Esophagus squamous epithelium (tissue), 5 donors: Measurements from ENCODE around the gene STX1A. TPM values are rescaled to one million over a fixed set of nuclear protein-coding genes. Genes with fewer than 3 reads are reported as not detected.

Experiments
- DNase-seq: peaks from one replicate; lab custom pipeline; 2025; lab: John Stamatoyannopoulos, UW
- H3K27ac ChIP-seq, 4 donors: fragments of 200-600 bp; sonication (generic); one replicate each; pipeline ENCODE4 v1.5.1; 2016 to 2019; ENCODE audit warnings: mild to moderate bottlenecking in 1 of 4
- H3K27me3 ChIP-seq, 4 donors: fragments of 200-600 bp; sonication (generic); 1 replicate in 3 of 4; 2 replicates in 1 of 4; pipeline versions ENCODE4 v1.5.1 to v1.6.0; 2017 to 2021; ENCODE audit warnings: antibody characterized with exemption in 1 of 4
- H3K36me3 ChIP-seq, 3 donors: fragments of 200-600 bp; sonication (generic); one replicate each; pipeline ENCODE4 v1.5.1; 2016 to 2019
- H3K4me1 ChIP-seq, 3 donors: fragments of 200-600 bp; sonication (generic); one replicate each; pipeline ENCODE4 v1.5.1; 2017 to 2019
- H3K4me3 ChIP-seq, 4 donors: fragments of 200-600 bp; sonication (generic); 1 replicate in 3 of 4; 2 replicates in 1 of 4; pipeline ENCODE4 v1.5.1; 2016 to 2019; ENCODE audit warnings: mild to moderate bottlenecking in 2 of 4, moderate library complexity in 1 of 4
- H3K9me3 ChIP-seq, 3 donors: fragments of 200-600 bp; sonication (generic); one replicate each; pipeline ENCODE4 v1.5.1; 2016 to 2019
- CTCF ChIP-seq, 6 experiments: fragments of 450-650 bp in 4 of 6; fragments of 200-600 bp in 2 of 6; sonication (generic) in 2 of 6; IDR thresholded peaks; one replicate each; pipeline ENCODE4 v1.5.1; 2016 to 2019; ENCODE audit warnings: antibody characterized with exemption in 6 of 6, mild to moderate bottlenecking in 4 of 6, moderate library complexity in 4 of 6
- POLR2A ChIP-seq, 4 donors: fragments of 450-650 bp; IDR thresholded peaks; one replicate each; pipeline ENCODE4 v1.6.1; 2017; ENCODE audit warnings: antibody characterized with exemption in 4 of 4, mild to moderate bottlenecking in 4 of 4, moderate library complexity in 3 of 4
- WGBS, 2 donors: methylation state at CpG; one replicate each; pipeline ENCODE4 v1.1.5; 2018; 5-methylcytosine and 5-hydroxymethylcytosine counted together
- intact Hi-C: fragments of 100-400 bp; cut with DNase I; formaldehyde crosslinking; loops from one replicate; pipeline ENCODE4 v1.15.0; 2022
- total RNA-seq, 4 donors: library from RNA; depleted of rRNA; stranded (reverse); fragments of >200 nt; gene quantifications; one replicate each; pipeline ENCODE4 v1.1.0, GENCODE V29; 2016
- donor health status: DM: yes; HTN: yes; CAD: no.

The STX1A gene
- total RNA-seq, 4 donors from 2014 or later, result 0.94 to 4.0 (median 1.8) TPM

- no peak for TF ChIP-seq CTCF (IDR thresholded peaks at IDR 0.05)
- no peak for TF ChIP-seq POLR2A (IDR thresholded peaks at IDR 0.05)
- WGBS, 2 donors, result 69 to 90% methylated on average over 2 to 7 of the region's 14 CpGs
- no peak overlapping the region for H3K27ac ChIP-seq
- no peaks in the 10 kb centered on the region for H3K27me3 ChIP-seq
- intact Hi-C loops, result loop anchor here (10.0 kb wide), 1 partner anchor 118 kb away; no protein-coding TSS in a partner anchor
- H3K4me1 ChIP-seq, result peaks cover under 1 to 51% (median 17%) of the 10 kb centered on the region in 3 donors
- H3K4me3 ChIP-seq, result no peak overlapping the region
- no peaks in the 10 kb centered on the region for H3K9me3 ChIP-seq
- H3K36me3 ChIP-seq, result peaks cover 0 to 23% (median 7%) of the 10 kb centered on the region in 3 donors
- no peak for DNase-seq
These were observed 17.4 kb upstream of the STX1A start for GRCh38 chr7:73736885-73737284.

- DNase-seq, result no peak
- Histone ChIP-seq H3K4me1 (peaks cover 0 to 41% (median 17%) of the 10 kb centered on the region in 3 donors), H3K27me3 (no peaks in the 10 kb centered on the region), H3K36me3 (peaks cover 0 to 23% (median 7%) of the 10 kb centered on the region in 3 donors), H3K27ac (peak overlapping the region; percentile 52 to 84 (median 66)), H3K9me3 (no peaks in the 10 kb centered on the region), H3K4me3 (no peak overlapping the region)
- intact Hi-C loops, result loop anchor here (10.0 kb wide), 1 partner anchor 119 kb away; no protein-coding TSS in a partner anchor
- 93 to 100% methylated on average over 1 to 6 of the region's 8 CpGs for WGBS, 2 donors
- TF ChIP-seq CTCF (IDR thresholded peaks at IDR 0.05), result no peak
- TF ChIP-seq POLR2A (IDR thresholded peaks at IDR 0.05), result no peak
These were observed 16.0 kb upstream of the STX1A start for GRCh38 chr7:73735528-73735905.

GRCh38 chr7:73734619-73735527 is 15.4 kb upstream of the STX1A start:
- H3K36me3 ChIP-seq, result peaks cover 0 to 23% (median 7%) of the 10 kb centered on the region in 3 donors
- 33 to 57% methylated on average over 4 to 6 of the region's 16 CpGs for WGBS, 2 donors

GRCh38 chr7:73732397-73732796 is 12.9 kb upstream of the STX1A start:
- peaks cover 0 to 21% (median 7%) of the 10 kb centered on the region in 3 donors for H3K36me3 ChIP-seq
- H3K27me3 ChIP-seq, result peaks cover 0 to 13% (median 0%) of the 10 kb centered on the region in 4 donors
- no peak overlapping the region for H3K4me3 ChIP-seq
- DNase-seq, result no peak
- 50 to 51% methylated on average over 2 of the region's 2 CpGs for WGBS, 2 donors
- no peak for TF ChIP-seq POLR2A (IDR thresholded peaks at IDR 0.05)
- intact Hi-C loops, result loop anchor here (10.0 kb wide), 1 partner anchor 122 kb away; no protein-coding TSS in a partner anchor
- H3K27ac ChIP-seq, result no peak overlapping the region
- no peaks in the 10 kb centered on the region for H3K9me3 ChIP-seq
- peaks cover 0 to 20% (median 11%) of the 10 kb centered on the region in 3 donors for H3K4me1 ChIP-seq

More at GRCh38 chr7:73734619-73735527, 15.4 kb upstream of the STX1A start:
- no peak for DNase-seq
- TF ChIP-seq CTCF (IDR thresholded peaks at IDR 0.05) (peak; percentile 63 to 94 (median 88)), POLR2A (IDR thresholded peaks at IDR 0.05) (peak in 1 of 4 donors; percentile 27)
- peak overlapping the region; percentile 52 to 84 (median 66) for H3K27ac ChIP-seq
- H3K9me3 ChIP-seq, result no peaks in the 10 kb centered on the region
- peaks cover 0 to 37% (median 17%) of the 10 kb centered on the region in 3 donors for H3K4me1 ChIP-seq
- H3K4me3 ChIP-seq, result no peak overlapping the region
- intact Hi-C loops, result loop anchor here (10.0 kb wide), 1 partner anchor 120 kb away; no protein-coding TSS in a partner anchor
- no peaks in the 10 kb centered on the region for H3K27me3 ChIP-seq

GRCh38 chr7:73730485-73730884 is 11.0 kb upstream of the STX1A start:
- H3K9me3 ChIP-seq, result no peaks in the 10 kb centered on the region
- H3K4me1 ChIP-seq, result peaks cover 0 to 9% (median 8%) of the 10 kb centered on the region in 3 donors
- peaks cover 0 to 2% (median 0%) of the 10 kb centered on the region in 3 donors for H3K36me3 ChIP-seq
- DNase-seq, result no peak
- no peak overlapping the region for H3K27ac ChIP-seq
- intact Hi-C loops, result loop anchor here (10.0 kb wide), 1 partner anchor 124 kb away; no protein-coding TSS in a partner anchor
- 23 to 27% methylated on average over 3 of the region's 3 CpGs for WGBS, 2 donors
- peaks cover 0 to 26% (median 0%) of the 10 kb centered on the region in 4 donors for H3K27me3 ChIP-seq
- TF ChIP-seq POLR2A (IDR thresholded peaks at IDR 0.05), result no peak
- no peak for TF ChIP-seq CTCF (IDR thresholded peaks at IDR 0.05)
- no peak overlapping the region for H3K4me3 ChIP-seq
